ENCODE results near the gene FAM50B.

DNA sequence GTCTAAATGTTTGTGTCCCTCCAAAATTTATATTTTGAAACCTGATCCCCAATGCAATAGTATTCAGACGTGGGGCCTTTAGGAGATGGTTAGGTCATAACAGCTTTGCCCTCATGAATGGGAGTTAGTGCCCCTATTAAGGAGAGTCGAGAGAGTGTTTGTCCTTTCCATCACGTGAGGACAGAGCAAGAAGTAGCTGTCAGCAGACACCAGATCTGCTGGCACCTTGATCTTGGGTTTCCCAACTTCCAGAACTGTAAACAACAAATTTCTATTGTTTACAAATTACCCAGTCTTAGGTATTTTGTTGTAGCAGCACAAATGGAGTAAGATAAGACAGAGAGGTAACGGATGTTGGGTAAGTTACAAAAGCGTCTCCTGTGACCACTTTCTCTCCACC lies 46.6 kb downstream of the FAM50B start:
- TF ChIP-seq CTCF (IDR thresholded peaks at IDR 0.05) (no peak), POLR2A (IDR thresholded peaks at IDR 0.05) (no peak)
